HEK293 (cell line): ENCODE measurements around the gene HMG20A.
"Not testable (repeated sequence)": the region's sequence is repeated elsewhere in the genome, so short reads cannot be mapped to it uniquely, and the experiment has no call there.

Source experiments
- CTCF ChIA-PET: fragments of 350-600 bp; formaldehyde crosslinking; extraction: SDS; loops from one replicate; lab custom pipeline; 2021; ENCODE audit warnings: antibody characterized with exemption; lab: Yijun Ruan, JAX
- POLR2A ChIA-PET: fragments of 300-600 bp; formaldehyde crosslinking; extraction: SDS; loops from one replicate; lab custom pipeline; 2020; ENCODE audit warnings: antibody characterized with exemption, inconsistent platforms; lab: Yijun Ruan, JAX
- H3K27ac ChIP-seq: fragments of 200-500 bp; sonication (Bioruptor generic); 2 replicates; pipeline ENCODE4 v1.5.1; 2014; ENCODE audit warnings: low read depth, low read length, control low read depth, inconsistent platforms; ENCODE audit errors: extremely low read depth
- H3K36me3 ChIP-seq, 2 experiments: fragments of 200-500 bp in 1 of 2; sonication (Bioruptor generic) in 1 of 2; 1 replicate in 1 of 2; 2 replicates in 1 of 2; pipeline ENCODE4 v1.5.1; 2014 to 2017; ENCODE audit warnings: inconsistent platforms in 2 of 2, low read length in 2 of 2; ENCODE audit not compliant: control insufficient read depth in 2 of 2, insufficient read depth in 1 of 2
- H3K4me1 ChIP-seq: fragments of 200-500 bp; sonication (Bioruptor generic); 2 replicates; pipeline ENCODE4 v1.5.1; 2014; ENCODE audit warnings: mild to moderate bottlenecking, low read length, inconsistent platforms; ENCODE audit not compliant: control insufficient read depth, insufficient read depth
- H3K4me3 ChIP-seq: 2 replicates; pipeline ENCODE4 v1.5.1; 2011; ENCODE audit warnings: low read depth, mild to moderate bottlenecking, control low read depth, low read length, moderate library complexity
- H3K9me3 ChIP-seq: fragments of 200-500 bp; sonication (Bioruptor generic); 2 replicates; pipeline ENCODE4 v1.5.1; 2014; ENCODE audit warnings: low read depth, low read length, inconsistent platforms; ENCODE audit not compliant: control insufficient read depth, insufficient read depth
- EGR2 ChIP-seq: fragments of 450-650 bp; formaldehyde crosslinking; IDR thresholded peaks from 2 replicates; pipeline ENCODE4 v1.5.1; 2016; ENCODE audit warnings: low read depth, missing biosample characterization, missing genetic modification characterization
- GLI2 ChIP-seq: fragments of 450-650 bp; formaldehyde crosslinking; IDR thresholded peaks from 2 replicates; pipeline ENCODE4; 2017; ENCODE audit warnings: missing biosample characterization, missing genetic modification characterization, low read depth, borderline replicate concordance
- PRDM4 ChIP-seq: fragments of 450-650 bp; formaldehyde crosslinking; IDR thresholded peaks from 2 replicates; pipeline ENCODE4 v1.5.1; 2017; ENCODE audit warnings: missing biosample characterization, missing genetic modification characterization
- PRDM6 ChIP-seq: fragments of 450-650 bp; formaldehyde crosslinking; IDR thresholded peaks from 2 replicates; pipeline ENCODE4 v1.5.1; 2017; ENCODE audit warnings: missing biosample characterization, missing genetic modification characterization
- ZNF221 ChIP-seq: fragments of 450-650 bp; formaldehyde crosslinking; IDR thresholded peaks from 2 replicates; pipeline ENCODE4 v1.5.1; 2017; ENCODE audit warnings: missing biosample characterization, missing genetic modification characterization, borderline replicate concordance
- ZNF560 ChIP-seq: fragments of 450-650 bp; formaldehyde crosslinking; IDR thresholded peaks from 2 replicates; pipeline ENCODE4 v1.5.1; 2017; ENCODE audit warnings: missing biosample characterization, missing genetic modification characterization, borderline replicate concordance
- ZNF596 ChIP-seq: fragments of 450-650 bp; IDR thresholded peaks from 2 replicates; pipeline ENCODE4 v1.5.0; 2018; ENCODE audit warnings: missing biosample characterization, mild to moderate bottlenecking, missing genetic modification characterization, moderate library complexity
- ZNF610 ChIP-seq: fragments of 450-650 bp; formaldehyde crosslinking; IDR thresholded peaks from 2 replicates; pipeline ENCODE4 v1.5.1; 2016; ENCODE audit warnings: missing biosample characterization, missing genetic modification characterization, borderline replicate concordance
- ZNF791 ChIP-seq: fragments of 450-650 bp; formaldehyde crosslinking; IDR thresholded peaks from 2 replicates; pipeline ENCODE4 v1.5.1; 2016; ENCODE audit warnings: missing biosample characterization, missing genetic modification characterization
- ZSCAN16 ChIP-seq: fragments of 450-650 bp; formaldehyde crosslinking; IDR thresholded peaks from 2 replicates; pipeline ENCODE4 v1.5.1; 2016; ENCODE audit warnings: missing biosample characterization, missing genetic modification characterization
- TF ChIP-seq, protein P1 (sequence below): fragments of 450-650 bp; formaldehyde crosslinking; IDR thresholded peaks from 2 replicates; pipeline ENCODE4 v1.5.1; 2016; ENCODE audit warnings: missing biosample characterization, missing genetic modification characterization
- TF ChIP-seq, protein P2 (sequence below): fragments of 450-650 bp; formaldehyde crosslinking; IDR thresholded peaks from 2 replicates; pipeline ENCODE4 v1.5.1; 2017; ENCODE audit warnings: missing biosample characterization, missing genetic modification characterization
- TF ChIP-seq, protein P3 (sequence below): fragments of 450-650 bp; formaldehyde crosslinking; IDR thresholded peaks from 2 replicates; pipeline ENCODE4 v1.5.1; 2016; ENCODE audit warnings: missing biosample characterization, missing genetic modification characterization, borderline replicate concordance
- TF ChIP-seq, protein P4 (sequence below): fragments of 450-650 bp; formaldehyde crosslinking; IDR thresholded peaks from 2 replicates; pipeline ENCODE4 v1.5.1; 2016; ENCODE audit warnings: missing biosample characterization, missing genetic modification characterization

Gene HMG20A

DNA sequence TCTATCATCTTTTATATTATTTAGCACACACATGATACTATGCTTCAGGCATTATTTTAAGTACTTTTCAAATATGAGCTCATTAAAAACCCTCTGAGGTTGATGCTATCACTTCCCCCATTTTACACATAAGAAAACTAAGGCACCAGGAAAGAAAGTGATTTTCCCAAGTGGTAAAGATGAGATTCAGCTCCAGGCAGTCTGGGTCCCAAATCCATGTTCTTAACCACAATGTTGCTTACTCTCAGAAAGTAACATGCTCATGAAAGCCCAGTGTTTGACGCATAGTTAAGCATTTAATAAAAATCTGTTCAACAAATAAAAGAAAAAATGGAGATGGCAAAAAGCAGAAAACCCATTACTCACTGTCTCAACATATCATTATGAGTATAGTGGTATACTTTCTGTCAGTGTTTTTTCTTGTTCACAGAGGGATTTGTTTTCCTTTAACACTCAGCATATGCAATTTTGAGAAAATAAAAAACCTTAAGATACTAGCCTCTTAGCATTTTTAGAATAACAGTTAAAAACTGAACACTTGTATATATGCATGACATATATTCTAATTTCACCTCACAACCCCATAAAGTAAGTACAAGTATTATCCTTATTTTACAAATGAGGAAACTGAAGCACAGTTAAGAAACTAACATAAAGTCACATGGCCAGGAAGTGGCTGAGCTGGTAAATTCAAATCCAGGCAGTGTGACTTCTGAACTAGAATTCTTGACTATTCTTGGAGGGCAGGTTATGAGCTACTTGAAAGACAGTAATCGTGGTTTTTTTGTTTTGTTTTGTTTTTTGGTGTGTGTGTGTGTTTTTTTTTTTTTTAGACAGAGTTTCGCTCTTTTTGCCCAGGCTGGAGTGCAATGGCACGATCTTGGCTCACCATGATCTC is 11.2 kb upstream of the HMG20A start (continued):
- no peak for TF ChIP-seq ZNF560
- no peak for TF ChIP-seq ZNF221 (tag by site-specific recombination)

DNA sequence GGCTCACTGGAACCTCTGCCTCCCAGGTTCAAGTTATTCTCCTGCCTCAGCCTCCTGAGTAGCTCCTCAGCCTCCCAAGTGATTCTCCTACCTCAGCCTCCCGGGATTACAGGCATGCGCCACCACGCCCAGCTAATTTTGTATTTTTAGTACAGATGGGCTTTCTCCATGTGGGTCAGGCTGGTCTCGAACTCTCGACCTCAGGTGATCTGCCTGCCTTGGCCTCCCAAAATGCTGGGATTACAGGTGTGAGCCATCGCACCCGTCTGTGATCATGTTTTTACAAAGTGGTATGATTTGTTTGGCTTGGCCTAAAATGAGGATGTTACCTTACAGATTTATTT is 10.6 kb upstream of the HMG20A start:
- H3K9me3 ChIP-seq, H3K27ac ChIP-seq, H3K4me3 ChIP-seq, H3K36me3 ChIP-seq: not testable (repeated sequence)
- peaks cover 24% of the 10 kb centered on the region; the same call in 1 of the 2 replicates for H3K4me1 ChIP-seq
- POLR2A ChIA-PET, result interaction anchor here (1.7 kb wide), 1 partner anchor 11 kb away, joined by 6 read pairs; the partner anchor contains the start of gene HMG20A
- CTCF ChIA-PET, result interaction anchor here (2.0 to 2.3 kb wide), 2 partner anchors 9 to 133 kb away, joined by 7 read pairs; no protein-coding TSS in a partner anchor

DNA sequence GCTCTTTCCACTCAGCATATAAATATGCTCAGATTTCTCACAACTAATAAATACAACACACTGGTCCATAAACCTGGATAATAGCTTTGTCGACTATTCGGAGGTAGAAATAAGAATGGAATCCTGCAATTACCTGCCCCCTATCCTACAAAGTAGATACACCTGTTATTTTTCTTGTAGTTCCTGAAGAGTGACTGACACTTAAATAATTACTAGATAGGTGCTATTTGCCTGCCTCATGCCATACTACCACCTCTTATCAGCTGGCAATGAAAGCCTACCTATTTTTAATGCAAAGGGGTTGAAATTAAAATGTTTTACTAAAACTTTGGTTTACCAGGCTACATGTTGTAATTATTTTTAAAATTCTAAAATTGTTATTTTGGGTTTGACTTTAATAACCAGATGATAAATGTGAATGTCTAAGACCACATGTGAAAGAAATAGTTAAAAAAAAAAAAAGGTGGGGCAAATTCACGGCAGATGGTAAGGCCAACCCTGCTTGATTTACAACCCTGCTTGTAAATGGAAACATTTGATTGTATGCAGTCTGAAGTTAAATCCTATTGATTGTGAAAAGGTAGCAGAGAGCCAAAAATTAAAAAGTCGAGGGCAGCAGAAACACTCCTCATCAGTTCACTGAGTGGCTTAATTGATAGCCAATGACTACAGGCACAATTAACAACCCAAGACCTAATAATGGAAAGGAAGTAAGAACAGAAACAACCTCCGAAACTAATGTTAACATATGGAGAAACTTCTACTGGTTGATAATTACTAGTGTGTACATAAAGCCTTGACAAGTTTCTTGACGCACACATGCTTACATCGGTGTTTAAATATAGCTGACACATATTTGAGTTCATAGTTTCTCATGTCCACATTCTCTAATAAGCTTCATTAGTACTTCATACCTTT is 9.7 kb upstream of the HMG20A start:
- TF ChIP-seq ZNF596 (tag by site-specific recombination) (no peak), GLI2 (tag by site-specific recombination) (no peak), PRDM6 (tag by site-specific recombination) (no peak), ZSCAN16 (no peak), EGR2 (no peak), PRDM4 (tag by site-specific recombination) (no peak), ZNF791 (tag by site-specific recombination) (no peak), ZNF610 (tag by site-specific recombination) (no peak)
- TF ChIP-seq, protein P1, sequence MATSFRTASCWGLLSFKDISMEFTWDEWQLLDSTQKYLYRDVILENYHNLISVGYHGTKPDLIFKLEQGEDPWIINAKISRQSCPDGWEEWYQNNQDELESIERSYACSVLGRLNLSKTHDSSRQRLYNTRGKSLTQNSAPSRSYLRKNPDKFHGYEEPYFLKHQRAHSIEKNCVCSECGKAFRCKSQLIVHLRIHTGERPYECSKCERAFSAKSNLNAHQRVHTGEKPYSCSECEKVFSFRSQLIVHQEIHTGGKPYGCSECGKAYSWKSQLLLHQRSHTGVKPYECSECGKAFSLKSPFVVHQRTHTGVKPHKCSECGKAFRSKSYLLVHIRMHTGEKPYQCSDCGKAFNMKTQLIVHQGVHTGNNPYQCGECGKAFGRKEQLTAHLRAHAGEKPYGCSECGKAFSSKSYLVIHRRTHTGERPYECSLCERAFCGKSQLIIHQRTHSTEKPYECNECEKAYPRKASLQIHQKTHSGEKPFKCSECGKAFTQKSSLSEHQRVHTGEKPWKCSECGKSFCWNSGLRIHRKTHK (tag by site-specific recombination), result no peak
- TF ChIP-seq, protein P2, sequence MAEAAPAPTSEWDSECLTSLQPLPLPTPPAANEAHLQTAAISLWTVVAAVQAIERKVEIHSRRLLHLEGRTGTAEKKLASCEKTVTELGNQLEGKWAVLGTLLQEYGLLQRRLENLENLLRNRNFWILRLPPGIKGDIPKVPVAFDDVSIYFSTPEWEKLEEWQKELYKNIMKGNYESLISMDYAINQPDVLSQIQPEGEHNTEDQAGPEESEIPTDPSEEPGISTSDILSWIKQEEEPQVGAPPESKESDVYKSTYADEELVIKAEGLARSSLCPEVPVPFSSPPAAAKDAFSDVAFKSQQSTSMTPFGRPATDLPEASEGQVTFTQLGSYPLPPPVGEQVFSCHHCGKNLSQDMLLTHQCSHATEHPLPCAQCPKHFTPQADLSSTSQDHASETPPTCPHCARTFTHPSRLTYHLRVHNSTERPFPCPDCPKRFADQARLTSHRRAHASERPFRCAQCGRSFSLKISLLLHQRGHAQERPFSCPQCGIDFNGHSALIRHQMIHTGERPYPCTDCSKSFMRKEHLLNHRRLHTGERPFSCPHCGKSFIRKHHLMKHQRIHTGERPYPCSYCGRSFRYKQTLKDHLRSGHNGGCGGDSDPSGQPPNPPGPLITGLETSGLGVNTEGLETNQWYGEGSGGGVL, result no peak
- TF ChIP-seq, protein P3, sequence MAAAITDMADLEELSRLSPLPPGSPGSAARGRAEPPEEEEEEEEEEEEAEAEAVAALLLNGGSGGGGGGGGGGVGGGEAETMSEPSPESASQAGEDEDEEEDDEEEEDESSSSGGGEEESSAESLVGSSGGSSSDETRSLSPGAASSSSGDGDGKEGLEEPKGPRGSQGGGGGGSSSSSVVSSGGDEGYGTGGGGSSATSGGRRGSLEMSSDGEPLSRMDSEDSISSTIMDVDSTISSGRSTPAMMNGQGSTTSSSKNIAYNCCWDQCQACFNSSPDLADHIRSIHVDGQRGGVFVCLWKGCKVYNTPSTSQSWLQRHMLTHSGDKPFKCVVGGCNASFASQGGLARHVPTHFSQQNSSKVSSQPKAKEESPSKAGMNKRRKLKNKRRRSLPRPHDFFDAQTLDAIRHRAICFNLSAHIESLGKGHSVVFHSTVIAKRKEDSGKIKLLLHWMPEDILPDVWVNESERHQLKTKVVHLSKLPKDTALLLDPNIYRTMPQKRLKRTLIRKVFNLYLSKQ (tag by site-specific recombination), result no peak
- TF ChIP-seq, protein P4, sequence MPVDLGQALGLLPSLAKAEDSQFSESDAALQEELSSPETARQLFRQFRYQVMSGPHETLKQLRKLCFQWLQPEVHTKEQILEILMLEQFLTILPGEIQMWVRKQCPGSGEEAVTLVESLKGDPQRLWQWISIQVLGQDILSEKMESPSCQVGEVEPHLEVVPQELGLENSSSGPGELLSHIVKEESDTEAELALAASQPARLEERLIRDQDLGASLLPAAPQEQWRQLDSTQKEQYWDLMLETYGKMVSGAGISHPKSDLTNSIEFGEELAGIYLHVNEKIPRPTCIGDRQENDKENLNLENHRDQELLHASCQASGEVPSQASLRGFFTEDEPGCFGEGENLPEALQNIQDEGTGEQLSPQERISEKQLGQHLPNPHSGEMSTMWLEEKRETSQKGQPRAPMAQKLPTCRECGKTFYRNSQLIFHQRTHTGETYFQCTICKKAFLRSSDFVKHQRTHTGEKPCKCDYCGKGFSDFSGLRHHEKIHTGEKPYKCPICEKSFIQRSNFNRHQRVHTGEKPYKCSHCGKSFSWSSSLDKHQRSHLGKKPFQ (tag by site-specific recombination), result no peak
- H3K4me3 ChIP-seq, result no peak overlapping the region
- H3K36me3 ChIP-seq, result no peaks in the 10 kb centered on the region; a peak in 1 of 3 replicates
- peaks cover 21% of the 10 kb centered on the region for H3K4me1 ChIP-seq
- POLR2A ChIA-PET, result interaction anchor here (1.0 kb wide), 1 partner anchor 11 kb away, joined by 3 read pairs; no protein-coding TSS in a partner anchor
- no peak overlapping the region for H3K27ac ChIP-seq
- CTCF ChIA-PET, result interaction anchor here (0.7 to 2.3 kb wide), 3 partner anchors 8 to 133 kb away, joined by 3 to 7 read pairs (median 7); no protein-coding TSS in a partner anchor
- no peaks in the 10 kb centered on the region for H3K9me3 ChIP-seq
